ENCODE results near the gene SRPX. TPM values are rescaled to one million over a fixed set of nuclear protein-coding genes. Genes with fewer than 3 reads are reported as not detected.

The SRPX gene
- total RNA-seq, 1 experiment from 2014 or later: 85.8 TPM

Other genes starting within 250 kb of the SRPX start
- gene SYTL5, start 214.3 kb downstream of the SRPX start, total RNA-seq (2014; rRNA removed; shearing (Covaris generic)): 0.05 and 0.17 TPM in 2 replicates
- gene RPGR, start 106.6 kb upstream of the SRPX start, total RNA-seq (2014; rRNA removed; shearing (Covaris generic)): 40.2 and 46.2 TPM in 2 replicates
- gene OTC, start 131.7 kb upstream of the SRPX start, total RNA-seq (2014; rRNA removed; shearing (Covaris generic)): not detected in 2 replicates